Measurements from ENCODE around the gene LRP3. TPM values are rescaled to one million over a fixed set of nuclear protein-coding genes. Genes with fewer than 3 reads are reported as not detected.

Gene LRP3
- total and polyA plus RNA-seq, 2 experiments from 2014 or later = 3.5 to 62.7 TPM

DNA sequence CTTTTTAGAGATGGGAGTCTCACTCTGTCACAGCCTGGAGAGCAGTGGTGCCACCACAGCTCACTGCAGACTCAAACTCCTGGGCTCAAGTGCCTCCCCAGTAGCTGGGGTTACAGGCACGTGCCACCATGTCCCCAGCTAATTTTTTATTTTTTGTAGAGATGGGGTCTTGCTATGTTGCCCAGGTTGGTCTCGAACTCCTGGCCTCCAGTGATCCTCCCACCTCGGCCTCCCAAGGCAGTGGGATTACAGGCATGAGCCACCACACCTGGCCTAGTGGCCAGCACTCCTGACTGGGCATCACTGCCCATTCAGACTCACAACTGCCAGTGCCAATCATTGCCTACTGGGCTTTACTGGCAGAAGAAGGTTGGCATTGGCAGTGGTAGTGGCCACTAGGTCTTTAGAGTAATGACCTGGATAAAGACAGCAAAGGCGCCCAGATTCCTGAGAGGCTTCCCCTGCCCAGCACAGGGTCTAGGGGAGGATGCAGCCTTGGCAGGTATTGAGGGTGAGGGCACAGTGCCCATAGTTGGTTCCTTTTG, 58.4 kb downstream of the LRP3 start:
- no peak overlapping the region for H3K4me2 ChIP-seq
- H3K36me3 ChIP-seq (ENCODE audit: insufficient read depth) = no peaks in the 10 kb centered on the region; the same call in 1 of the 2 replicates
- H3K4me1 ChIP-seq (ENCODE audit: insufficient read depth) = no peaks in the 10 kb centered on the region
- H3K9me2 ChIP-seq (ENCODE audit: insufficient read depth) = no peaks in the 10 kb centered on the region
- no peak overlapping the region for H3K27ac ChIP-seq (ENCODE audit: low read depth)
- no peak overlapping the region for H3K4me3 ChIP-seq
- H2AFZ ChIP-seq = no peak overlapping the region
- H3K79me2 ChIP-seq (replicated peaks; ENCODE audit: insufficient read depth) = no peaks in the 10 kb centered on the region
- no peaks in the 10 kb centered on the region for H4K20me1 ChIP-seq (replicated peaks; ENCODE audit: insufficient read depth)
- Mint-ChIP-seq H3K27ac (no peak overlapping the region), H3K27me3 (ENCODE audit: insufficient read depth, low read depth, poor library complexity) (peaks cover 7% of the 10 kb centered on the region), H3K36me3 (ENCODE audit: low read depth) (no peaks in the 10 kb centered on the region), H3K4me3 (no peak overlapping the region), H3K9me3 (no peaks in the 10 kb centered on the region; the same call in 2 of the 3 replicates), H3K4me1 (peaks cover 2% of the 10 kb centered on the region; the same call in 1 of the 3 replicates)
- no peaks in the 10 kb centered on the region for H3F3A ChIP-seq (replicated peaks; ENCODE audit: low read depth)
- no peaks in the 10 kb centered on the region for H3K27me3 ChIP-seq (ENCODE audit: insufficient read depth)
- ATAC-seq (no peak), DNase-seq (ENCODE audit: low spot score) (no peak)
- TF ChIP-seq REST (IDR thresholded peaks at IDR 0.05; ENCODE audit: unreplicated experiment) (no peak), EZH2 (IDR thresholded peaks at IDR 0.05; ENCODE audit: low read depth, unreplicated experiment) (no peak), EZH2phosphoT487 (IDR thresholded peaks at IDR 0.05; ENCODE audit: unreplicated experiment) (no peak), STAT1 (IDR thresholded peaks at IDR 0.05; ENCODE audit: unreplicated experiment) (no peak), POLR2AphosphoS5 (IDR thresholded peaks at IDR 0.05; ENCODE audit: low read depth) (no peak), ZNF114 (CRISPR knock-in tag; IDR thresholded peaks at IDR 0.05) (no peak), ZNF462 (CRISPR knock-in tag; IDR thresholded peaks at IDR 0.05) (no peak), ZNF331 (CRISPR knock-in tag; IDR thresholded peaks at IDR 0.05; ENCODE audit: low read depth) (no peak)
- TF ChIP-seq, protein P1, sequence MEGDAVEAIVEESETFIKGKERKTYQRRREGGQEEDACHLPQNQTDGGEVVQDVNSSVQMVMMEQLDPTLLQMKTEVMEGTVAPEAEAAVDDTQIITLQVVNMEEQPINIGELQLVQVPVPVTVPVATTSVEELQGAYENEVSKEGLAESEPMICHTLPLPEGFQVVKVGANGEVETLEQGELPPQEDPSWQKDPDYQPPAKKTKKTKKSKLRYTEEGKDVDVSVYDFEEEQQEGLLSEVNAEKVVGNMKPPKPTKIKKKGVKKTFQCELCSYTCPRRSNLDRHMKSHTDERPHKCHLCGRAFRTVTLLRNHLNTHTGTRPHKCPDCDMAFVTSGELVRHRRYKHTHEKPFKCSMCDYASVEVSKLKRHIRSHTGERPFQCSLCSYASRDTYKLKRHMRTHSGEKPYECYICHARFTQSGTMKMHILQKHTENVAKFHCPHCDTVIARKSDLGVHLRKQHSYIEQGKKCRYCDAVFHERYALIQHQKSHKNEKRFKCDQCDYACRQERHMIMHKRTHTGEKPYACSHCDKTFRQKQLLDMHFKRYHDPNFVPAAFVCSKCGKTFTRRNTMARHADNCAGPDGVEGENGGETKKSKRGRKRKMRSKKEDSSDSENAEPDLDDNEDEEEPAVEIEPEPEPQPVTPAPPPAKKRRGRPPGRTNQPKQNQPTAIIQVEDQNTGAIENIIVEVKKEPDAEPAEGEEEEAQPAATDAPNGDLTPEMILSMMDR (conservative IDR thresholded peaks at IDR 0.05; ENCODE audit: low read depth in 2 of 2) = no peak
